Chondrocyte (in vitro differentiated cells): ENCODE measurements around the gene GPATCH2. TPM values are rescaled to one million over a fixed set of nuclear protein-coding genes. Genes with fewer than 3 reads are reported as not detected.
A peak's percentile ranks its signal among the peaks of the same experiment; 100 is the strongest.
"Not testable (repeated sequence)": the region's sequence is repeated elsewhere in the genome, so short reads cannot be mapped to it uniquely, and the experiment has no call there.

Experiments
- DNase-seq: peaks from one replicate; pipeline ENCODE4 v3.0.0; 2021; ENCODE audit warnings: mixed read lengths, low spot score
- H3K27ac Mint-ChIP-seq: one replicate; pipeline ENCODE4 v1.8.0; 2021; ENCODE audit warnings: mild to moderate bottlenecking, moderate library complexity, mixed read lengths; ENCODE audit not compliant: unreplicated experiment
- H3K27me3 Mint-ChIP-seq: 2 replicates; pipeline ENCODE4 v1.8.0; 2021; ENCODE audit warnings: low read depth, mixed read lengths
- H3K36me3 Mint-ChIP-seq: 2 replicates; pipeline ENCODE4 v1.8.0; 2021; ENCODE audit warnings: low read depth, mixed read lengths
- H3K4me1 Mint-ChIP-seq: 2 replicates; pipeline ENCODE4 v1.8.0; 2021; ENCODE audit warnings: low read depth, mild to moderate bottlenecking, mixed read lengths
- H3K4me3 Mint-ChIP-seq: one replicate; pipeline ENCODE4 v1.8.0; 2021; ENCODE audit warnings: mild to moderate bottlenecking, moderate library complexity, mixed read lengths; ENCODE audit not compliant: unreplicated experiment
- H3K9me3 Mint-ChIP-seq: 2 replicates; pipeline ENCODE4 v1.8.0; 2021; ENCODE audit warnings: low read depth, mixed read lengths
- CTCF ChIP-seq: fragments of 200-600 bp; sonication (generic); IDR thresholded peaks from 2 replicates; pipeline ENCODE4 v1.5.0; 2021; ENCODE audit warnings: antibody characterized with exemption, mild to moderate bottlenecking, moderate library complexity
- total RNA-seq: library from RNA; stranded (reverse); gene quantifications from 3 replicates; pipeline ENCODE4 v1.2.1, GENCODE V29; 2021

The GPATCH2 gene
- total RNA-seq, 1 donor from 2014 or later, result 10.4 TPM

- Mint-ChIP-seq H3K27me3 (no peaks in the 10 kb centered on the region), H3K9me3 (peaks cover 10% of the 10 kb centered on the region), H3K4me3 (no peak overlapping the region), H3K4me1 (peaks cover 18% of the 10 kb centered on the region), H3K36me3 (no peaks in the 10 kb centered on the region), H3K27ac (no peak overlapping the region)
- no peak for TF ChIP-seq CTCF
- DNase-seq, result no peak
These were observed 103.7 kb downstream of the GPATCH2 start for GRCh38 chr1:217527151-217527550.

- DNase-seq, result no peak
- Mint-ChIP-seq H3K9me3 (peaks cover 10% of the 10 kb centered on the region), H3K27me3 (no peaks in the 10 kb centered on the region), H3K4me1 (peaks cover 18% of the 10 kb centered on the region), H3K27ac (no peak overlapping the region), H3K36me3 (no peaks in the 10 kb centered on the region), H3K4me3 (no peak overlapping the region)
- no peak for TF ChIP-seq CTCF
These were observed 104.3 kb downstream of the GPATCH2 start for GRCh38 chr1:217526636-217527035.

- H3K27ac Mint-ChIP-seq, result peak overlapping the region; percentile 76
- no peak for DNase-seq
- TF ChIP-seq CTCF, result no peak
- no peaks in the 10 kb centered on the region for H3K36me3 Mint-ChIP-seq
- H3K27me3 Mint-ChIP-seq, result no peaks in the 10 kb centered on the region
- H3K4me3 Mint-ChIP-seq, result peak overlapping the region; percentile 2
- H3K9me3 Mint-ChIP-seq, result peaks cover 10% of the 10 kb centered on the region
- peaks cover 18% of the 10 kb centered on the region for H3K4me1 Mint-ChIP-seq
These were observed 105.0 kb downstream of the GPATCH2 start for GRCh38 chr1:217525773-217526490.

- H3K4me3 Mint-ChIP-seq, result peak overlapping the region; percentile 2
- DNase-seq, result no peak
- H3K27me3 Mint-ChIP-seq, result no peaks in the 10 kb centered on the region
- TF ChIP-seq CTCF, result no peak
- no peaks in the 10 kb centered on the region for H3K36me3 Mint-ChIP-seq
- peaks cover 18% of the 10 kb centered on the region for H3K4me1 Mint-ChIP-seq
- H3K27ac Mint-ChIP-seq, result peak overlapping the region; percentile 76
- peaks cover 8% of the 10 kb centered on the region for H3K9me3 Mint-ChIP-seq
These were observed 105.9 kb downstream of the GPATCH2 start for GRCh38 chr1:217524787-217525520.

GRCh38 chr1:217523921-217524320 is 107.0 kb downstream of the GPATCH2 start:
- H3K36me3 Mint-ChIP-seq, H3K9me3 Mint-ChIP-seq, DNase-seq, H3K4me3 Mint-ChIP-seq, H3K27ac Mint-ChIP-seq, H3K27me3 Mint-ChIP-seq: not testable (repeated sequence)
- peaks cover 18% of the 10 kb centered on the region for H3K4me1 Mint-ChIP-seq
